Caki2 (cell line): ENCODE results near the gene RASGRP1. TPM values are rescaled to one million over a fixed set of nuclear protein-coding genes. Genes with fewer than 3 reads are reported as not detected.
A peak's percentile ranks its signal among the peaks of the same experiment; 100 is the strongest.

ENCODE experiments used
- DNase-seq: peaks from one replicate; pipeline ENCODE4 v3.0.0-alpha.2; 2015; ENCODE audit warnings: low read depth
- in situ Hi-C: cut with HindIII; loops from 2 replicates; pipeline ENCODE4 v1.10.0; 2016; ENCODE audit warnings: low sequenced_read_pairs, low pct_unique_long_range_greater_than_20kb, mixed read lengths
- total RNA-seq: library from RNA; depleted of rRNA; stranded (reverse); fragments of >200 nt; shearing (Covaris generic); gene quantifications from 2 replicates; pipeline ENCODE4 v1.2.3, GENCODE V29; 2014; ENCODE audit warnings: low replicate concordance

The RASGRP1 gene
- total RNA-seq, 1 experiment from 2014 or later: 0.30 TPM

- DNase-seq: no peak
- in situ Hi-C loops: no loop called here
Measured at GRCh38 chr15:38481761-38482160, 82.9 kb downstream of the RASGRP1 start.

- in situ Hi-C loops: no loop called here
- no peak for DNase-seq
Measured at GRCh38 chr15:38481113-38481512, 83.5 kb downstream of the RASGRP1 start.

GRCh38 chr15:38479756-38480155, 84.9 kb downstream of the RASGRP1 start:
- DNase-seq: no peak
- in situ Hi-C loops: no loop called here

DNA sequence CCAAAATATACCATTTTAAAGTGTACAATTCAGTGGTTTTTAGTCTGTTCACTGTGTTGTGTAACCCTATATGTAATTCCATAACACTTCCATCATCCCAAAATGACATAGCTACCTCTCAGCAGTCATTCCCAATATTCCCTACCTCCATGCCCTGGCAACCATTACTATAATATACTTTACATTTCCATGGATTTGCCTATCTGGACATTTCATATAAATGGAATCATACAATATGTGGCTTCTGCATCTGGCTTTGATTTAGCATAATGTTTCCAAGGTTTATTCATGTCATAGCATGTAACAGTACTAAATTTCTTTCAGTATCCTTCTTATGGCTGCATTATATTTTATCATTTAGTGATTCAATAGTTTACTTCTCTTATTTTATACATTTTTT, 85.3 kb downstream of the RASGRP1 start:
- in situ Hi-C loops: no loop called here
- DNase-seq: no peak

- no peak for DNase-seq
- in situ Hi-C loops: no loop called here
Measured at GRCh38 chr15:38477637-38478036, 87.0 kb downstream of the RASGRP1 start.

DNA sequence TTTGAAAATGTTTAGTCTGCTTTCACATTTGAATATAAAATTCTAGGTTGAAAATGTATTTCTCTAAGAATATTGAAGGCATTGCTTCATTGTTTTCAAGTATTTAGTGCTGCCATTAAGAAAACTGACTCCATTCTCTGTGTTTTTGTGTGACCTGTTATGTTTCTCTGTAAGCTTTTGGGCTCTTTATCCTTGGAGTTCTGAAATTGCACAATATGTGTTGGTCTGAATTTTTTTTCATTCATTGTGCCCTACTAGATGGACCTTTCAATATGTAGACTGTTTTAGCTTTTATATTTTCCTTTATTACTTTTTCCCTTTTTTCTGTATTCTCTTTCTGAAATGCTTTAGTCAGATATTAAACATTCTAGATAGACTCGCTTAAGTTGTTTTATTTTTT, 88.5 kb downstream of the RASGRP1 start:
- DNase-seq: no peak

DNA sequence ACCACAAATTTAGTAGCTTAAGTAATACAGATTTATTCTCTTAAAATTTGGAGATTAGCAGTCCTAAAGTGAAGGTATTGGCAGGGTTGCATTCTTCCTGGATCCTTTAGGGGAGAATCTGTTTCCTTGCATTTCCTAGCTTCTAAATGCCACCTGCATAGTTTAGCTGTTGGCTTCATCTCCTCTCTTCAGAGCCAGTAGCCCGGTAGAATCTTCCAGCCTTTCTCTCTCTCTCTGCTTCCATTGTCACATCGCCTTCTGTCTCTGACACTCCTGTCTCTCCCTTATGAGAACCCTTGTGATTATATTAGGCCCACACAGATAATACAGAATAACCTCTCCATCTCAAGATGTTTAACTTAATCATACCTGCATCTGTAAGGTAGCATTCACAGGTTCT, 89.3 kb downstream of the RASGRP1 start:
- DNase-seq: no peak
- in situ Hi-C loops: no loop called here

More for the DNA sequence above, 88.5 kb downstream of the RASGRP1 start:
- in situ Hi-C loops: no loop called here

- peak; percentile 56 for DNase-seq
Measured at GRCh38 chr15:38474155-38474757, 90.4 kb downstream of the RASGRP1 start.

GRCh38 chr15:38471974-38472373, 92.6 kb downstream of the RASGRP1 start:
- no peak for DNase-seq
- in situ Hi-C loops: no loop called here

More at GRCh38 chr15:38474155-38474757, 90.4 kb downstream of the RASGRP1 start:
- in situ Hi-C loops: no loop called here

DNA sequence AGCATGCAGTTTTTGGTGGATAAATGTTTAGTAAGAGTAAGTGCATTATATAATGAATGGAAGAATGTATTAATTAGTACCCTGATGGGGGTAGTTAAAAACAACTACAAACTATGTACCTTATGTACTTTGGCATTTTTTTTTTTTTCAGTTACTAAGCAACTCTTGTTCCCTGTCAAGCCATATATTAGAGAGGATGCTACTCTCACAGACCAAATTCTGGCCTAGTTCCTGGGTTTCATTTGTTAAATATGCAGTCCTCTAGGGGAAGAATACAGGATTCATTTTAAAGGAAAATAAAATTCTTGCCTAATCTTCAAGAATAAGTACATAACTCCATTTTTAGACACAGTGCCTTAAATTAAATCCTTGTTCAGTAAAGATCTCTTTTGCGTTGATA, 93.8 kb downstream of the RASGRP1 start:
- DNase-seq: no peak
- in situ Hi-C loops: no loop called here

GRCh38 chr15:38464675-38465074, 99.9 kb downstream of the RASGRP1 start:
- in situ Hi-C loops: no loop called here
- DNase-seq: no peak

DNA sequence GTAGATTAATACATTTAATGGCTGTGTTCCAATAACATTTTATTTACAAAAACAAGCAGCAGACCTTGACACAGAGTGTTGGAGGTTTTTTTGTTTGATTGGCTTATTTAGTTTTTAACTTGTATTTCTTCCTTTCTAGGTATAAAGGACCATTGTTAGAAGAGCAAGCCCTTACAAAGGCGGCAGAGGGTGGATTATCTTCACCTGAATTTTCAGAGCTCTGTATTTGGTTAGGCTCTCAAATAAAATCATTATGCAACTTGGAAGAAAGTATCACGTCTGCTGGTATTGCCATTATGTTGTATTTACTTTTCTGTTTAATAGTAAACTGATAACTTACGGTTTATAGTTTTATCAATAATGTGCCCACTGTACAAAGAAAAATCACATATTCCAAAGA, 100.7 kb downstream of the RASGRP1 start:
- in situ Hi-C loops: no loop called here
- no peak for DNase-seq

DNA sequence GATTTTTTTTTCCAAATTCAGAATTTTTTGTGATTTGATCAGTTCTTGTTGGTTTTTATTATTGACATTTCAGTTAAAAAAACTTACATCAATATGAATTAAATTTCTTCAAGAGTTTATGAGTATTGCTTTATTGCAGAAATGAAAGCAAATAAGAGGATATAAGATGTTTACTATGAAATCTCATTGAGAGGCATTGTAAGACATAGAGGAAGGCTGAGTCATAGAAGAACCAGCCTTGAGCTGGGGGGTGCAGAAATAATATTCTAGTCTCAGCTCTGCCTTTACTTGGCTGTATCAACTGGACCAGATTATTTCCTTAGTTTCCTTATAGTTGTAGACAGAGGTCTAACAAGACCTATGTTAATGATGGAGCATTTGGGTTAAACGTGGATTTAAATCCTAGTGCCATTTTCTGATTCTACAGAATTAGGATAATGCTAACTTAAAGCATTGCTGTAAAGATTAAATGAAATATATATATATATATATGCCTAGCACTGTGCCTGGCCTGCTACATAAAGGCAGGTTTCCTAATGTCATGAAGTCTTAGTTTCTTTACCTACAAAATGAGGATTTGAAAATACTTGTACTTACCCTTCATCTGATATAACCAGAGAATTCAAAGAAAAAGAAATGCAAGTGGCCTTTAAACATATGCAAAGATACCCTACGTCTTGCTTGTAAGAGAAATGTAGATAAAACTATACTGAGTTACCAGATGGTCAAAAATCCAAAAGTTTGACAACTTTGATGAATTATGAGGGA, 103.4 kb downstream of the RASGRP1 start:
- no peak for DNase-seq
- in situ Hi-C loops: no loop called here

- in situ Hi-C loops: no loop called here
- no peak for DNase-seq
Measured at GRCh38 chr15:38460543-38460942, 104.1 kb downstream of the RASGRP1 start.

- in situ Hi-C loops: no loop called here
- no peak for DNase-seq
Measured at GRCh38 chr15:38459480-38459879, 105.1 kb downstream of the RASGRP1 start.

GRCh38 chr15:38458646-38459045, 106.0 kb downstream of the RASGRP1 start:
- no peak for DNase-seq
- in situ Hi-C loops: no loop called here

DNA sequence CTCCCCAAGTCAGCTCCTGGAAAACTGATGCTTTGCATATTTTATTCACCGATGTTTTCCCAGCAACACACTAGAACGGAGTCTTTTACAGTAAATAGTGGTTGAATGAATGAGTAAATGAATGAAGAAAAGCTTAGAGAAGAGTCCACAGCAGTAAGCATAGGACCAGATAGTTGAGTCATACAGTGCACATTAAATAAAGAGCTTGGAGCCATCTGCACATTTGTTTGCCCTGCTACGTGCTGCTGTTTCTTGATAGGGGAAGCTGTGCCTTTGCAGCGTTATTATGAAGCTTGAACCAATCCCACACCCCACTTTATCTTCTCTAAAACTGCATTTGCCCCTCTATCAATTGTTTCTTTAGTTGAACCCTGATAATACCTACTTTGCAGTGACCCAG, 109.5 kb downstream of the RASGRP1 start:
- no peak for DNase-seq
- in situ Hi-C loops: no loop called here

- in situ Hi-C loops: no loop called here
- no peak for DNase-seq
Measured at GRCh38 chr15:38454696-38455090, 109.9 kb downstream of the RASGRP1 start.

- in situ Hi-C loops: no loop called here
- peak; percentile 83 for DNase-seq
Measured at GRCh38 chr15:38453971-38454695, 110.5 kb downstream of the RASGRP1 start, which contains the start of gene FAM98B. Gene FAM98B (plus strand): TSS chr15:38454127. CDS start chr15:38454162, 35 bp downstream.
